NCI-H128 (cell line): ENCODE measurements around the gene HECTD1.
"Not testable (repeated sequence)": the region's sequence is repeated elsewhere in the genome, so short reads cannot be mapped to it uniquely, and the experiment has no call there.

Source experiments
- DNase-seq: peaks from one replicate; lab custom pipeline; 2025; ENCODE audit not compliant: unreplicated experiment; lab: John Stamatoyannopoulos, UW

HECTD1 gene

GRCh38 chr14:31194661-31195060, 12.9 kb downstream of the HECTD1 start:
- no peak for DNase-seq

GRCh38 chr14:31194095-31194494, 13.5 kb downstream of the HECTD1 start:
- no peak for DNase-seq

- not testable (repeated sequence) for DNase-seq
Measured at GRCh38 chr14:31192544-31192943, 15.0 kb downstream of the HECTD1 start.

GRCh38 chr14:31190717-31191263, 16.8 kb downstream of the HECTD1 start:
- DNase-seq, result no peak

GRCh38 chr14:31190219-31190603, 17.4 kb downstream of the HECTD1 start:
- DNase-seq, result no peak

- no peak for DNase-seq
Measured at GRCh38 chr14:31189346-31190218, 18.0 kb downstream of the HECTD1 start.

- DNase-seq, result no peak
Measured at GRCh38 chr14:31188744-31189143, 18.8 kb downstream of the HECTD1 start.

GRCh38 chr14:31182016-31182415, 25.6 kb downstream of the HECTD1 start:
- DNase-seq, result not testable (repeated sequence)

- DNase-seq, result no peak
Measured at GRCh38 chr14:31181271-31181670, 26.3 kb downstream of the HECTD1 start.

- no peak for DNase-seq
Measured at GRCh38 chr14:31180299-31181051, 27.1 kb downstream of the HECTD1 start.

- DNase-seq, result no peak
Measured at GRCh38 chr14:31174433-31174832, 33.2 kb downstream of the HECTD1 start.

GRCh38 chr14:31173120-31173837, 34.3 kb downstream of the HECTD1 start:
- no peak for DNase-seq

GRCh38 chr14:31172084-31172483, 35.5 kb downstream of the HECTD1 start:
- DNase-seq, result no peak

- no peak for DNase-seq
Measured at GRCh38 chr14:31170411-31170810, 37.2 kb downstream of the HECTD1 start.

GRCh38 chr14:31169877-31170276, 37.7 kb downstream of the HECTD1 start:
- no peak for DNase-seq

- no peak for DNase-seq
Measured at GRCh38 chr14:31167032-31167431, 40.6 kb downstream of the HECTD1 start.

- DNase-seq, result no peak
Measured at GRCh38 chr14:31166271-31166561, 41.4 kb downstream of the HECTD1 start.

- DNase-seq, result no peak
Measured at GRCh38 chr14:31164115-31164514, 43.5 kb downstream of the HECTD1 start.

- DNase-seq, result no peak
Measured at GRCh38 chr14:31162910-31163649, 44.5 kb downstream of the HECTD1 start.

- no peak for DNase-seq
Measured at GRCh38 chr14:31161274-31161673, 46.3 kb downstream of the HECTD1 start.
